Activated CD8-positive, alpha-beta memory T cell treated with anti-CD3 and anti-CD28 coated beads for 36 hours (primary cell): ENCODE measurements around the gene TNS3. TPM values are rescaled to one million over a fixed set of nuclear protein-coding genes. Genes with fewer than 3 reads are reported as not detected.
"Not testable (repeated sequence)": the region's sequence is repeated elsewhere in the genome, so short reads cannot be mapped to it uniquely, and the experiment has no call there.

Experiments used
- CTCF ChIA-PET: fragments of 350-600 bp; sonication (Branson Sonifier 250); formaldehyde crosslinking; loops from one replicate; lab custom pipeline; 2021; ENCODE audit warnings: antibody characterized with exemption; lab: Charles Lee
- POLR2A ChIA-PET: fragments of 350-600 bp; sonication (Branson Sonifier 250); formaldehyde crosslinking; loops from one replicate; lab custom pipeline; 2021; ENCODE audit warnings: antibody characterized with exemption; lab: Charles Lee
- total RNA-seq, 2 experiments: library from RNA; stranded (reverse); gene quantifications; one replicate each; pipeline ENCODE4 v1.2.3, GENCODE V29; 2021

Gene TNS3
- total RNA-seq, 2 experiments from 2014 or later: 1.4 to 2.0 TPM

GRCh38 chr7:47273974-47274766, 307.7 kb downstream of the TNS3 start:
- ChIA-PET CTCF (no interaction called here), POLR2A (no interaction called here)

GRCh38 chr7:47273088-47273487, 308.8 kb downstream of the TNS3 start:
- CTCF ChIA-PET: no interaction called here
- POLR2A ChIA-PET: no interaction called here

- POLR2A ChIA-PET: no interaction called here
- CTCF ChIA-PET: no interaction called here
These were observed 310.2 kb downstream of the TNS3 start for GRCh38 chr7:47271749-47272148.

GRCh38 chr7:47268851-47269836, 312.8 kb downstream of the TNS3 start:
- ChIA-PET POLR2A (no interaction called here), CTCF (interaction anchor here (0.5 kb wide), 1 partner anchor 527 kb away, joined by 3 read pairs; no protein-coding TSS in a partner anchor)

- CTCF ChIA-PET: no interaction called here
These were observed 314.6 kb downstream of the TNS3 start for GRCh38 chr7:47267346-47267745.

GRCh38 chr7:47266799-47267198, 315.1 kb downstream of the TNS3 start:
- ChIA-PET POLR2A (no interaction called here), CTCF (interaction anchor here (0.6 to 1.2 kb wide), 3 partner anchors 11 to 553 kb away, joined by 4 to 8 read pairs (median 5); no protein-coding TSS in a partner anchor)

More at GRCh38 chr7:47267346-47267745, 314.6 kb downstream of the TNS3 start:
- POLR2A ChIA-PET: no interaction called here

GRCh38 chr7:47266131-47266706, 315.7 kb downstream of the TNS3 start:
- CTCF ChIA-PET: interaction anchor here (0.6 to 1.2 kb wide), 4 partner anchors 12 to 554 kb away, joined by 3 to 8 read pairs (median 4); no protein-coding TSS in a partner anchor
- POLR2A ChIA-PET: no interaction called here

GRCh38 chr7:47265621-47266020, 316.3 kb downstream of the TNS3 start:
- CTCF ChIA-PET: interaction anchor here (0.9 to 1.2 kb wide), 3 partner anchors 13 to 554 kb away, joined by 3 to 8 read pairs (median 4); no protein-coding TSS in a partner anchor
- POLR2A ChIA-PET: no interaction called here

- ChIA-PET POLR2A (no interaction called here), CTCF (interaction anchor here (1.2 kb wide), 1 partner anchor 555 kb away, joined by 3 read pairs; no protein-coding TSS in a partner anchor)
These were observed 317.8 kb downstream of the TNS3 start for GRCh38 chr7:47264021-47264651.

- ChIA-PET CTCF (interaction anchor here (1.2 kb wide), 1 partner anchor 556 kb away, joined by 3 read pairs; no protein-coding TSS in a partner anchor), POLR2A (no interaction called here)
These were observed 319.0 kb downstream of the TNS3 start for GRCh38 chr7:47262881-47263280.

GRCh38 chr7:47262160-47262559, 319.8 kb downstream of the TNS3 start:
- CTCF ChIA-PET, POLR2A ChIA-PET: not testable (repeated sequence)

- ChIA-PET CTCF (no interaction called here), POLR2A (no interaction called here)
These were observed 321.6 kb downstream of the TNS3 start for GRCh38 chr7:47260270-47260669.

GRCh38 chr7:47259682-47260081, 322.2 kb downstream of the TNS3 start:
- ChIA-PET POLR2A (no interaction called here), CTCF (no interaction called here)

- ChIA-PET CTCF (no interaction called here), POLR2A (no interaction called here)
These were observed 323.1 kb downstream of the TNS3 start for GRCh38 chr7:47258798-47259197.

- ChIA-PET POLR2A (no interaction called here), CTCF (no interaction called here)
These were observed 325.9 kb downstream of the TNS3 start for GRCh38 chr7:47256016-47256415.

- POLR2A ChIA-PET: no interaction called here
- CTCF ChIA-PET: no interaction called here
These were observed 326.5 kb downstream of the TNS3 start for GRCh38 chr7:47255441-47255840.

GRCh38 chr7:47255007-47255406, 326.9 kb downstream of the TNS3 start:
- ChIA-PET POLR2A (no interaction called here), CTCF (no interaction called here)

- CTCF ChIA-PET: no interaction called here
- POLR2A ChIA-PET: no interaction called here
These were observed 327.6 kb downstream of the TNS3 start for GRCh38 chr7:47254081-47254977.
